ENCODE measurements around the gene TM9SF1. TPM values are rescaled to one million over a fixed set of nuclear protein-coding genes. Genes with fewer than 3 reads are reported as not detected.

The TM9SF1 gene
- total RNA-seq, 2 experiments from 2014 or later = 12.9 to 13.0 TPM

Small RNAs within 50 kb of the gene (microRNA-seq; reads per million reads assigned to microRNA genes)
- gene MIR7703 (ENCODE audit: borderline microRNAs expressed, borderline replicate concordance) = not detected

Other genes starting within 250 kb of the TM9SF1 start
- gene DHRS4, start 241.7 kb downstream of the TM9SF1 start, total RNA-seq = 1 to 10 TPM; 6.6 to 6.7 TPM
- 1 to 10 TPM; 8.3 to 8.7 TPM for gene DHRS4L2, start 206.5 kb downstream of the TM9SF1 start, total RNA-seq
- gene CARMIL3, start 143.4 kb downstream of the TM9SF1 start, total RNA-seq = under 1 TPM; 0.05 to 0.11 TPM
- not detected for gene CPNE6, start 123.9 kb downstream of the TM9SF1 start, total RNA-seq
- 1 to 10 TPM; 5.2 to 7.4 TPM for gene PCK2, start 101.1 kb downstream of the TM9SF1 start, total RNA-seq
- 10 to 100 TPM; 74.8 to 75.3 TPM for gene DCAF11, start 80.7 kb downstream of the TM9SF1 start, total RNA-seq
- gene NRL, start 80.5 kb downstream of the TM9SF1 start, total RNA-seq = 1 to 10 TPM; 1.6 to 1.9 TPM
- gene FITM1, start 64.8 kb downstream of the TM9SF1 start, total RNA-seq = 1 to 10 TPM; 1.5 to 1.7 TPM
- gene PSME1, start 59.2 kb downstream of the TM9SF1 start, total RNA-seq = 100 to 1,000 TPM; 166 to 171 TPM
- 10 to 100 TPM; 11.8 to 13.1 TPM for gene EMC9, start 53.9 kb downstream of the TM9SF1 start, total RNA-seq
- gene PSME2, start 48.8 kb downstream of the TM9SF1 start, total RNA-seq = 10 to 100 TPM; 81.7 to 83.2 TPM
- 10 to 100 TPM; 46.0 to 57.8 TPM for gene RNF31, start 47.9 kb downstream of the TM9SF1 start, total RNA-seq
- 100 to 1,000 TPM; 248 to 262 TPM for gene IRF9, start 34.2 kb downstream of the TM9SF1 start, total RNA-seq
- gene REC8, start 23.4 kb downstream of the TM9SF1 start, total RNA-seq = 100 to 1,000 TPM; 105 to 107 TPM
- gene IPO4, start 6.6 kb downstream of the TM9SF1 start, total RNA-seq = 10 to 100 TPM; 36.6 to 37.9 TPM
- gene TSSK4, start 10.3 kb upstream of the TM9SF1 start, total RNA-seq = under 1 TPM; 0.30 to 0.64 TPM
- 10 to 100 TPM; 73.4 to 80.1 TPM for gene CHMP4A, start 18.0 kb upstream of the TM9SF1 start, total RNA-seq
- gene MDP1, start 20.6 kb upstream of the TM9SF1 start, total RNA-seq = 1 to 10 TPM; 3.2 to 3.7 TPM
- 10 to 100 TPM; 42.0 to 43.5 TPM for gene NEDD8, start 36.9 kb upstream of the TM9SF1 start, total RNA-seq
- 10 to 100 TPM; 22.2 to 24.8 TPM for gene GMPR2, start 37.5 kb upstream of the TM9SF1 start, total RNA-seq
- 100 to 1,000 TPM; 110 to 113 TPM for gene TINF2, start 47.2 kb upstream of the TM9SF1 start, total RNA-seq
- 1 to 10 TPM; 3.5 to 3.9 TPM for gene TGM1, start 67.7 kb upstream of the TM9SF1 start, total RNA-seq
- gene RABGGTA, start 76.2 kb upstream of the TM9SF1 start, total RNA-seq = 10 to 100 TPM; 52.3 to 55.2 TPM
- 10 to 100 TPM; 21.5 to 23.5 TPM for gene DHRS1, start 104.3 kb upstream of the TM9SF1 start, total RNA-seq
- 10 to 100 TPM; 25.9 to 27.5 TPM for gene NOP9, start 104.4 kb upstream of the TM9SF1 start, total RNA-seq
- 1 to 10 TPM; 7.4 to 9.2 TPM for gene CIDEB, start 112.5 kb upstream of the TM9SF1 start, total RNA-seq
- gene LTB4R2, start 114.7 kb upstream of the TM9SF1 start, total RNA-seq = 10 to 100 TPM; 16.4 to 18.2 TPM
- gene LTB4R, start 116.1 kb upstream of the TM9SF1 start, total RNA-seq = 10 to 100 TPM; 15.6 to 18.3 TPM
- 1 to 10 TPM; 4.7 to 5.9 TPM for gene ADCY4, start 139.6 kb upstream of the TM9SF1 start, total RNA-seq
- 10 to 100 TPM; 18.1 to 18.9 TPM for gene RIPK3, start 144.6 kb upstream of the TM9SF1 start, total RNA-seq
- not detected for gene NFATC4, start 172.7 kb upstream of the TM9SF1 start, total RNA-seq
- gene NYNRIN, start 203.6 kb upstream of the TM9SF1 start, total RNA-seq = under 1 TPM; 0.08 to 0.25 TPM
- 1 to 10 TPM; 1.6 to 1.7 TPM for gene CBLN3, start 234.2 kb upstream of the TM9SF1 start, total RNA-seq
- gene KHNYN, start 234.5 kb upstream of the TM9SF1 start, total RNA-seq = 100 to 1,000 TPM; 170 to 173 TPM
- 10 to 100 TPM; 71.7 to 74.7 TPM for gene SDR39U1, start 247.3 kb upstream of the TM9SF1 start, total RNA-seq